ENCODE results near the gene PLXNB1.

The PLXNB1 gene

GRCh38 chr3:48412375-48413001 is 17.4 kb downstream of the PLXNB1 start:
- TF ChIP-seq TAF1 (IDR thresholded peaks at IDR 0.05; ENCODE audit: borderline replicate concordance, insufficient read depth, low read length) (no peak), SIN3A (IDR thresholded peaks at IDR 0.05; ENCODE audit: borderline replicate concordance, insufficient read depth, low read length) (no peak), POLR2AphosphoS5 (IDR thresholded peaks at IDR 0.05; ENCODE audit: low read depth, low read length) (no peak), FOXP2 (optimal IDR thresholded peaks at IDR 0.05; ENCODE audit: borderline replicate concordance, extremely low read depth, extremely low read length, insufficient read depth) (no peak), REST (IDR thresholded peaks at IDR 0.05; ENCODE audit: insufficient read depth in 1 of 2, low read depth in 2 of 2, low read length in 2 of 2) (no peak)

GRCh38 chr3:48411606-48412374 is 18.1 kb downstream of the PLXNB1 start:
- TF ChIP-seq REST (IDR thresholded peaks at IDR 0.05; ENCODE audit: insufficient read depth in 1 of 2, low read depth in 2 of 2, low read length in 2 of 2): no peak
- no peak for TF ChIP-seq FOXP2 (optimal IDR thresholded peaks at IDR 0.05; ENCODE audit: borderline replicate concordance, extremely low read depth, extremely low read length, insufficient read depth)
- no peak for TF ChIP-seq POLR2AphosphoS5 (IDR thresholded peaks at IDR 0.05; ENCODE audit: low read depth, low read length)
- TF ChIP-seq SIN3A (IDR thresholded peaks at IDR 0.05; ENCODE audit: borderline replicate concordance, insufficient read depth, low read length): no peak
- TF ChIP-seq TAF1 (IDR thresholded peaks at IDR 0.05; ENCODE audit: borderline replicate concordance, insufficient read depth, low read length): no peak

- TF ChIP-seq POLR2AphosphoS5 (IDR thresholded peaks at IDR 0.05; ENCODE audit: low read depth, low read length): no peak
- TF ChIP-seq REST (IDR thresholded peaks at IDR 0.05; ENCODE audit: insufficient read depth in 1 of 2, low read depth in 2 of 2, low read length in 2 of 2): no peak
- TF ChIP-seq SIN3A (IDR thresholded peaks at IDR 0.05; ENCODE audit: borderline replicate concordance, insufficient read depth, low read length): no peak
- TF ChIP-seq FOXP2 (optimal IDR thresholded peaks at IDR 0.05; ENCODE audit: borderline replicate concordance, extremely low read depth, extremely low read length, insufficient read depth): no peak
- TF ChIP-seq TAF1 (IDR thresholded peaks at IDR 0.05; ENCODE audit: borderline replicate concordance, insufficient read depth, low read length): no peak
Observed at GRCh38 chr3:48411041-48411588, 18.8 kb downstream of the PLXNB1 start.

GRCh38 chr3:48410205-48411040 is 19.5 kb downstream of the PLXNB1 start:
- TF ChIP-seq FOXP2 (optimal IDR thresholded peaks at IDR 0.05; ENCODE audit: borderline replicate concordance, extremely low read depth, extremely low read length, insufficient read depth) (no peak), TAF1 (IDR thresholded peaks at IDR 0.05; ENCODE audit: borderline replicate concordance, insufficient read depth, low read length) (no peak), SIN3A (IDR thresholded peaks at IDR 0.05; ENCODE audit: borderline replicate concordance, insufficient read depth, low read length) (no peak), POLR2AphosphoS5 (IDR thresholded peaks at IDR 0.05; ENCODE audit: low read depth, low read length) (no peak), REST (IDR thresholded peaks at IDR 0.05; ENCODE audit: insufficient read depth in 1 of 2, low read depth in 2 of 2, low read length in 2 of 2) (no peak)

Measured in PFSK-1 (cell line).